Hepatocyte (in vitro differentiated cells): ENCODE measurements around the gene IL17REL. TPM values are rescaled to one million over a fixed set of nuclear protein-coding genes. Genes with fewer than 3 reads are reported as not detected.

Experiments
- DNase-seq: peaks from one replicate; pipeline ENCODE4 v3.0.0-alpha.2; 2016; ENCODE audit warnings: low spot score
- H2AFZ ChIP-seq: fragments of 200-600 bp; sonication (generic); 2 replicates; pipeline ENCODE4 v1.6.0; 2016; ENCODE audit warnings: antibody characterized with exemption, mild to moderate bottlenecking
- H3K27ac ChIP-seq: fragments of 200-600 bp; sonication (generic); 2 replicates; pipeline ENCODE4 v1.5.1; 2016; ENCODE audit warnings: mild to moderate bottlenecking
- H3K27me3 ChIP-seq: fragments of 200-600 bp; sonication (generic); 2 replicates; pipeline ENCODE4 v1.6.1; 2016
- H3K36me3 ChIP-seq: fragments of 200-600 bp; sonication (generic); replicated peaks from 2 replicates; pipeline ENCODE4 v1.5.1; 2016; ENCODE audit warnings: low read depth; ENCODE audit not compliant: insufficient read depth
- H3K4me1 ChIP-seq: fragments of 200-600 bp; sonication (generic); 2 replicates; pipeline ENCODE4 v1.5.1; 2016; ENCODE audit warnings: mild to moderate bottlenecking, moderate library complexity; ENCODE audit not compliant: insufficient read depth
- H3K4me2 ChIP-seq: fragments of 200-600 bp; sonication (generic); 2 replicates; pipeline ENCODE4 v1.6.0; 2016
- H3K4me3 ChIP-seq: fragments of 200-600 bp; sonication (generic); 2 replicates; pipeline ENCODE4 v1.5.1; 2016; ENCODE audit warnings: mild to moderate bottlenecking
- H3K79me2 ChIP-seq: fragments of 200-600 bp; sonication (generic); 2 replicates; pipeline ENCODE4 v1.6.0; 2017; ENCODE audit warnings: mild to moderate bottlenecking
- H3K9me2 ChIP-seq: fragments of 200-600 bp; sonication (generic); replicated peaks from 2 replicates; pipeline ENCODE4 v1.6.0; 2017; ENCODE audit warnings: mild to moderate bottlenecking; ENCODE audit not compliant: insufficient read depth
- H3K9me3 ChIP-seq: fragments of 200-600 bp; sonication (generic); 2 replicates; pipeline ENCODE4 v1.5.1; 2016; ENCODE audit warnings: low read depth, mild to moderate bottlenecking
- H4K20me1 ChIP-seq: fragments of 200-600 bp; sonication (generic); 2 replicates; pipeline ENCODE4 v1.6.0; 2016; ENCODE audit warnings: mild to moderate bottlenecking; ENCODE audit not compliant: insufficient read depth, poor library complexity, severe bottlenecking
- CTCF ChIP-seq: fragments of 200-600 bp; sonication (generic); IDR thresholded peaks from 2 replicates; pipeline ENCODE4 v1.5.1; 2016; ENCODE audit warnings: antibody characterized with exemption, mild to moderate bottlenecking; ENCODE audit not compliant: poor library complexity
- EZH2 ChIP-seq: fragments of 200-600 bp; sonication (generic); IDR thresholded peaks from 2 replicates; pipeline ENCODE4 v1.6.1; 2016; ENCODE audit warnings: antibody characterized with exemption, mild to moderate bottlenecking, borderline replicate concordance
- EZH2phosphoT487 ChIP-seq: fragments of 200-600 bp; sonication (generic); IDR thresholded peaks from one replicate; pipeline ENCODE4 v1.6.1; 2018; ENCODE audit warnings: antibody characterized with exemption, mild to moderate bottlenecking, low read depth, moderate library complexity; ENCODE audit not compliant: unreplicated experiment, severe bottlenecking
- WGBS: methylation state at CpG from one replicate; pipeline ENCODE4 v1.1.6; 2016; ENCODE audit warnings: low lambda C conversion rate; ENCODE audit errors: missing lambda C conversion rate; 5-methylcytosine and 5-hydroxymethylcytosine counted together
- polyA plus RNA-seq: library from polyadenylated mRNA; unstranded; fragments of >200 nt; fragmentation: Nextera tagmentation; extraction: Ambion mirVana; gene quantifications from 2 replicates; pipeline ENCODE4 v1.2.1, GENCODE V29; 2016
- total RNA-seq: library from RNA; depleted of rRNA; stranded (reverse); fragments of >200 nt; gene quantifications from 2 replicates; pipeline ENCODE4 v1.2.3, GENCODE V29; 2014

Gene IL17REL
- total and polyA plus RNA-seq, 2 experiments from 2014 or later: not detected

- no peak overlapping the region for H3K4me3 ChIP-seq
- H3K27ac ChIP-seq: no peak overlapping the region
- TF ChIP-seq EZH2 (no peak), EZH2phosphoT487 (no peak), CTCF (no peak)
- no peak overlapping the region for H3K4me2 ChIP-seq
- 88% methylated on average over 13 of the region's 13 CpGs for WGBS
- peaks cover 4% of the 10 kb centered on the region for H3K4me1 ChIP-seq
- peaks cover 5% of the 10 kb centered on the region for H3K27me3 ChIP-seq
- no peaks in the 10 kb centered on the region for H3K79me2 ChIP-seq
- H4K20me1 ChIP-seq: no peaks in the 10 kb centered on the region
- no peaks in the 10 kb centered on the region for H3K9me2 ChIP-seq
- no peaks in the 10 kb centered on the region for H3K36me3 ChIP-seq
- DNase-seq: no peak
- no peaks in the 10 kb centered on the region for H3K9me3 ChIP-seq
- no peak overlapping the region for H2AFZ ChIP-seq
Measured at GRCh38 chr22:50025993-50026392, 13.4 kb upstream of the IL17REL start.

DNA sequence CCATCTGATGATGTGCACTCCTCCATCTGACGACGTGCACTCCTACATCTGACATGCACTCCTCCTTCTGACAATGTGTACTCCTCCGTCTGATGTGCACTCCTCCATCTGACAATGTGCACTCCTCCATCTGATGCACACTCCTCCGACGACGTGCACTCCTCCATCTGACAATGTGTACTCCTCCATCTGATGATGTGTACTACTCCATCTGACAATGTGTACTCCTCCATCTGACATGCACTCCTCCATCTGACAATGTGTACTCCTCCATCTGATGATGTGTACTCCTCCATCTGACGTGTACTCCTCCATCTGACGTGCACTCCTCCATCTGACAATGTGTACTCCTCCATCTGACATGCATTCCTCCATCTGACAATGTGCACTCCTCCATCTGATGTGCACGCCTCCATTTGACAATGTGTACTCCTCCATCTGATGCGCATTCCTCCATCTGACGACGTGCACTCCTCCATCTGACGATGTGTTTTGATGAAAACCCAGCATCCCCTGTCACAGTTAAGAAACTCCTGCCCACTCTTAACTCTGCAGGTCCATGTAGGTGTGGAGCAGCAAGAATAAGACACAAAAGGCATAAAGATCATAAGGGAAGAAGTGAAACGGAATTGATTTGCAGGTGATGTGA is 9.7 kb upstream of the IL17REL start:
- Histone ChIP-seq H4K20me1 (no peaks in the 10 kb centered on the region), H3K9me2 (no peaks in the 10 kb centered on the region), H3K27ac (no peak overlapping the region), H3K27me3 (peaks cover 5% of the 10 kb centered on the region), H3K79me2 (no peaks in the 10 kb centered on the region), H3K36me3 (no peaks in the 10 kb centered on the region), H2AFZ (no peak overlapping the region), H3K4me3 (no peak overlapping the region), H3K9me3 (no peaks in the 10 kb centered on the region), H3K4me1 (no peaks in the 10 kb centered on the region), H3K4me2 (no peak overlapping the region)
- 96% methylated on average over 14 of the region's 14 CpGs for WGBS
- DNase-seq: no peak
- no peak for TF ChIP-seq CTCF
- TF ChIP-seq EZH2: no peak
- TF ChIP-seq EZH2phosphoT487: no peak

DNA sequence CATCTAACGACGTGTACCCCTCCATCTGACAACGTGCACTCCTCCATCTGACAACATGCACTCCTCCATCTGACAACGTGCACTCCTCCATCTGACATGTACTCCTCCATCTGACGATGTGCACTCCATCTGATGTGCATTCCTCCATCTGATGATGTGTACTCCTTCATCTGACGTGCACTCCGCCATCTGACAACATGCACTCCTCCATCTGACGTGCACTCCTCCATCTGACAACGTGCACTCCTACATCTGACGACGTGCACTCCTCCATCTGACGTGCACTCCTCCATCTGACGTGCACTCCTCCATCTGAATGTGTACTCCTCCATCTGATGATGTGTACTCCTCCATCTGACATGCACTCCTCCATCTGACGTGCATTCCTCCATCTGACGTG is 8.0 kb upstream of the IL17REL start:
- Histone ChIP-seq H3K27ac (no peak overlapping the region), H4K20me1 (no peaks in the 10 kb centered on the region), H3K4me2 (no peak overlapping the region), H3K79me2 (no peaks in the 10 kb centered on the region), H2AFZ (no peak overlapping the region), H3K9me3 (no peaks in the 10 kb centered on the region), H3K9me2 (no peaks in the 10 kb centered on the region), H3K4me1 (no peaks in the 10 kb centered on the region), H3K36me3 (no peaks in the 10 kb centered on the region), H3K27me3 (peaks cover 5% of the 10 kb centered on the region), H3K4me3 (no peak overlapping the region)
- DNase-seq: no peak
- 96% methylated on average over 15 of the region's 15 CpGs for WGBS
- TF ChIP-seq EZH2phosphoT487 (no peak), CTCF (no peak), EZH2 (no peak)
